WERI-Rb-1 (cell line): ENCODE results near the gene GRM6.

Source experiments
- DNase-seq: peaks from one replicate; pipeline ENCODE4 v3.0.0-alpha.2; 2020
- H3K27ac ChIP-seq: fragments of 250-450 bp; sonication (Bioruptor Pico); 2 replicates; pipeline ENCODE4 v1.5.1; 2020; ENCODE audit warnings: mild to moderate bottlenecking, moderate library complexity
- H3K27me3 ChIP-seq: fragments of 250-450 bp; sonication (Bioruptor Pico); 2 replicates; pipeline ENCODE4 v1.5.1; 2021; ENCODE audit warnings: mild to moderate bottlenecking, low read depth, moderate library complexity; ENCODE audit not compliant: insufficient read depth, severe bottlenecking
- H3K36me3 ChIP-seq: fragments of 250-450 bp; sonication (Bioruptor Pico); 2 replicates; pipeline ENCODE4 v1.5.1; 2020; ENCODE audit warnings: mild to moderate bottlenecking, moderate library complexity
- H3K4me3 ChIP-seq: 2 replicates; pipeline ENCODE4 v1.5.1; 2011; ENCODE audit warnings: low read depth, mild to moderate bottlenecking, control low read depth, low read length
- H3K9me3 ChIP-seq: fragments of 250-450 bp; sonication (Bioruptor Pico); 2 replicates; pipeline ENCODE4 v1.5.1; 2021; ENCODE audit warnings: mild to moderate bottlenecking, moderate library complexity; ENCODE audit not compliant: severe bottlenecking
- CTCF ChIP-seq: IDR thresholded peaks from 2 replicates; pipeline ENCODE4 v1.5.1; 2011; ENCODE audit warnings: low read depth, mild to moderate bottlenecking, control low read depth, inconsistent platforms, low read length

The GRM6 gene

DNA sequence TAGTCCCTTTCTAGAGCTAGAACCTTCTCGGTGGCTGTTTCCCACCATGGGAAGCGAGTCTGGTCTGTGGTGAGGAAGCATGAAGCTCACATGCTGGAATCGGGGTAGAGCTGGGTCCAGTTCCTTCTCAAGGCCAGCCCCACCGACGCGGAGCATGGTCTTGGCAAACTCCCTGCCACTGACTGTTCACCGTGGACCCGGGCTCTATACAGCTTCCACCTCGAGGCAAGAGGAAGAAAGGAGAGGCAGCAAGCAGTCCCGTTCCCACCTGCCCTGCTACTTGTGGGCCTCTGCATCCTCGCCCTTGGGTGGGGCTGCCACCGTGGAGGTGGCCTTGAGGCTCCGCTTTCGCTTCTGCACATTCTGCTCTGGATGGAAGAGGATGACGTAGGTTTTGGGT lies 13.7 kb downstream of the GRM6 start:
- no peak for DNase-seq
- Histone ChIP-seq H3K9me3 (no peaks in the 10 kb centered on the region), H3K4me3 (no peak overlapping the region), H3K36me3 (peaks cover 14% of the 10 kb centered on the region), H3K27ac (no peak overlapping the region), H3K27me3 (no peaks in the 10 kb centered on the region)
- no peak for TF ChIP-seq CTCF

GRCh38 chr5:178965465-178966055 lies 29.6 kb downstream of the GRM6 start:
- H3K27me3 ChIP-seq, result no peaks in the 10 kb centered on the region
- DNase-seq, result no peak
- H3K36me3 ChIP-seq, result no peaks in the 10 kb centered on the region
- H3K27ac ChIP-seq, result no peak overlapping the region
- TF ChIP-seq CTCF, result no peak
- H3K9me3 ChIP-seq, result peaks cover 9% of the 10 kb centered on the region
- H3K4me3 ChIP-seq, result no peak overlapping the region

DNA sequence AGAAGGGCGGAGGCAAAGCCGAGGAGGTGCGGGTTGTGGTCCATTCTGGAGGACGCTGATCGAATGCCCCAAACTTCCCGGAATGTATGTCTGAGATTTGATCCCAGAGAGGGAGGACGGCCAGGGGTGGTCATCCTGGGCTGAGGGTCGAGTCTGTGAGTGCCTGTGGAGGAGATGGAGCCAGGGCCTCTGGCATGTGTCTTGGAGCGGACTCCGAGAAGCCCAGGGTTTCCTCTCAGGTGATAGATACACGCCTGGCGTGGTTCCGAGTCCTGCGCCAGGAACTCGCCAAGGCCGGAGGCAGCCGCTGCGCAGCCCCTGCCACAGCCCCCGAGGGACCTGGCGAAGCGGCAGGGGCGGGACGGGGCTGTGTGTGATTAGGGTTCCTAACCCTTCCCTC lies 53.8 kb downstream of the GRM6 start:
- no peak for DNase-seq
- no peak for TF ChIP-seq CTCF
- H3K27me3 ChIP-seq, result no peaks in the 10 kb centered on the region
- H3K9me3 ChIP-seq, result peaks cover 7% of the 10 kb centered on the region
- no peaks in the 10 kb centered on the region for H3K36me3 ChIP-seq
- no peak overlapping the region for H3K27ac ChIP-seq
- no peak overlapping the region for H3K4me3 ChIP-seq

DNA sequence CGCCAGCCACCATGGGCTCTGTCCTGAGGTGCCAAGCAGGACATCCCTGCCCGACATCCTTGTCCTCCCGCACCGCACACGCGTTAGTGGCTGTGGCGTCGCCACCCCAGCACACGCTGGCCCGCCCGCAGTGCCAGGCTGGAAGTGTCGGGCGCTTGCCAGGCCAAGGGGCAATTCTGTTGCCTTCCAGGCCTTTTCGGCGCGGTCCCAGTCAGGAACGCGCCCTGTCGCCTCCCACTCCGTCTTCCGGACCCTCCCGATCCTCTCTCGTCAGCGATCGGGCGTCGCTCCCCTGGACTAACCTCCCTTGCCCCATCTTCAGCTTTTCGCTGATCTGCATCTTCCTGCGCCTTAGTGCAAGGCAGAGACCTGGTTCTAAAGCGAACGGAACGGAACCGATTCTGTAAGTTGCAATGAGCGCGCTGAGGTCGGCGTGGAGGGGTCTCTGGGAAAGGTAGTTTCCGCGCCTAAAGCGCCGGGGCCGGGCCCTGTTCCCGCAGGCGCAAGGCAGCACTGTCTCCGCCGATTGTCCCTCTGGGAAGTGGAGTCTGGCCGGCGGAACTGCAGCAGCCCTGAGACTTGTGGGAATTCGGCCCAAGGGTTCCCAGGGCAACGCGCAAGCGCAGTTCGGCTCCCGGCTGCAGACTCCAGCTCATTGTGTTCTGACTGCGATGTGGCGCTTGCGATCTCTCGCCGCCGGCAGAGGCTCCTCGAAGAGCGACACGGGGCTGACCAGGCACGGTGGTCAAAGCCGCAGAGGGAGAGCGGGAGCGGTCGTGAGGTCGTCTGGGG lies 54.4 kb downstream of the GRM6 start, which contains the start of gene ZNF454:
Gene ZNF454, plus strand, starts transcription at position 630 of the 792 bp plus-strand sequence. CDS start 1,594 bp downstream, outside the sequence.
- no peak for TF ChIP-seq CTCF
- H3K9me3 ChIP-seq, result peaks cover 7% of the 10 kb centered on the region
- H3K4me3 ChIP-seq, result no peak within 1 kb of the TSS
- H3K27me3 ChIP-seq, result no peaks in the 10 kb centered on the region
- no peaks in the 10 kb centered on the region for H3K36me3 ChIP-seq
- no peak within 1 kb of the TSS for H3K27ac ChIP-seq
- no peak for DNase-seq

- Histone ChIP-seq H3K27ac (no peak overlapping the region), H3K36me3 (no peaks in the 10 kb centered on the region), H3K9me3 (no peaks in the 10 kb centered on the region), H3K4me3 (no peak overlapping the region), H3K27me3 (no peaks in the 10 kb centered on the region)
- no peak for DNase-seq
- TF ChIP-seq CTCF, result no peak
These were observed 63.0 kb downstream of the GRM6 start for GRCh38 chr5:178931846-178932760.
